Kidney tubule cell (primary cell): Measurements from ENCODE around the gene COPS3.
A peak's percentile ranks its signal among the peaks of the same experiment; 100 is the strongest.

ENCODE experiments used
- DNase-seq: peaks from one replicate; pipeline ENCODE4 v3.0.0-alpha.2; 2018; ENCODE audit warnings: low spot score

The COPS3 gene

GRCh38 chr17:17241656-17242055, 39.4 kb downstream of the COPS3 start:
- DNase-seq: no peak

GRCh38 chr17:17239832-17240231, 41.2 kb downstream of the COPS3 start:
- no peak for DNase-seq

- peak; percentile 89 for DNase-seq
Observed at GRCh38 chr17:17237026-17237799, 43.8 kb downstream of the COPS3 start, which contains the start of gene FLCN. Gene FLCN (minus strand): TSS chr17:17237168. CDS start chr17:17228137, 9,031 bp downstream.

- DNase-seq: peak; percentile 59
Observed at GRCh38 chr17:17236295-17237025, 44.6 kb downstream of the COPS3 start.

- DNase-seq: peak; percentile 84
Observed at GRCh38 chr17:17235212-17236174, 45.6 kb downstream of the COPS3 start.

GRCh38 chr17:17232303-17232621, 48.8 kb downstream of the COPS3 start:
- DNase-seq: no peak

GRCh38 chr17:17231621-17232302, 49.3 kb downstream of the COPS3 start:
- no peak for DNase-seq

GRCh38 chr17:17229416-17230384, 51.3 kb downstream of the COPS3 start:
- DNase-seq: no peak

- no peak for DNase-seq
Observed at GRCh38 chr17:17228521-17229279, 52.3 kb downstream of the COPS3 start.

- DNase-seq: no peak
Observed at GRCh38 chr17:17227608-17228520, 53.2 kb downstream of the COPS3 start.

- DNase-seq: no peak
Observed at GRCh38 chr17:17226451-17227265, 54.4 kb downstream of the COPS3 start.

- DNase-seq: no peak
Observed at GRCh38 chr17:17225901-17226300, 55.1 kb downstream of the COPS3 start.

- DNase-seq: no peak
Observed at GRCh38 chr17:17224137-17224536, 56.9 kb downstream of the COPS3 start.

GRCh38 chr17:17223736-17224135, 57.3 kb downstream of the COPS3 start:
- DNase-seq: no peak

GRCh38 chr17:17221329-17221728, 59.7 kb downstream of the COPS3 start:
- DNase-seq: no peak

GRCh38 chr17:17220529-17220928, 60.5 kb downstream of the COPS3 start:
- no peak for DNase-seq

GRCh38 chr17:17217995-17218394, 63.1 kb downstream of the COPS3 start:
- no peak for DNase-seq

- DNase-seq: no peak
Observed at GRCh38 chr17:17216776-17217175, 64.3 kb downstream of the COPS3 start.
